ENCODE results near the gene FSD1.
"Not testable (repeated sequence)": the region's sequence is repeated elsewhere in the genome, so short reads cannot be mapped to it uniquely, and the experiment has no call there.

Gene FSD1

GRCh38 chr19:4304538-4305256 lies at the start of gene FSD1:
TSS of gene FSD1 (plus strand) at chr19:4304598. CDS start at chr19:4304747, 149 bp downstream.
- DNase-seq, result no peak

GRCh38 chr19:4256563-4256962 lies 47.8 kb upstream of the FSD1 start:
- DNase-seq, result no peak

- DNase-seq, result no peak
Measured at GRCh38 chr19:4257025-4257424, 47.4 kb upstream of the FSD1 start.

DNA sequence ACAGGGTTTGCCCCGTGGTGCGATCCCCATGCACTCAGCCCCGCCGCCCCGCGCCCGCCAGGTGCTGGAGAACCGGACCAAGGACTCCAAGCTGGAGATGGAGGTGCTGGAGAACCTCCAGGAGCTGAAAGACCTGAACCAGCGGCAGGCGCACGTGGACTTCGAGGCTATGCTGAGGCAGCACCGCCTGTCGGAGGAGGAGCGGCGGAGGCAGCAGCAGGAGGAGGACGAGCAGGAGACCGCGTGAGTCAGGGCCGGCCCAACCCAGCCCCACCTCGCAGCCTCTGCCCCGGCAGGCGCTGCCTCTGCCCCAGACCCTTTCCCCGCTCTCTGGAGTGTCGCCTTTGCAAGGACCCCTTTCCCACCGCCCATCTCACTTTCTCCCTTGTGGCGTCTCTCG lies 46.2 kb upstream of the FSD1 start:
- DNase-seq, result no peak

- DNase-seq, result no peak
Measured at GRCh38 chr19:4260613-4261191, 43.7 kb upstream of the FSD1 start.

- DNase-seq, result no peak
Measured at GRCh38 chr19:4264812-4265211, 39.6 kb upstream of the FSD1 start.

- no peak for DNase-seq
Measured at GRCh38 chr19:4266253-4267000, 38.0 kb upstream of the FSD1 start.

- no peak for DNase-seq
Measured at GRCh38 chr19:4267101-4267900, 37.1 kb upstream of the FSD1 start.

DNA sequence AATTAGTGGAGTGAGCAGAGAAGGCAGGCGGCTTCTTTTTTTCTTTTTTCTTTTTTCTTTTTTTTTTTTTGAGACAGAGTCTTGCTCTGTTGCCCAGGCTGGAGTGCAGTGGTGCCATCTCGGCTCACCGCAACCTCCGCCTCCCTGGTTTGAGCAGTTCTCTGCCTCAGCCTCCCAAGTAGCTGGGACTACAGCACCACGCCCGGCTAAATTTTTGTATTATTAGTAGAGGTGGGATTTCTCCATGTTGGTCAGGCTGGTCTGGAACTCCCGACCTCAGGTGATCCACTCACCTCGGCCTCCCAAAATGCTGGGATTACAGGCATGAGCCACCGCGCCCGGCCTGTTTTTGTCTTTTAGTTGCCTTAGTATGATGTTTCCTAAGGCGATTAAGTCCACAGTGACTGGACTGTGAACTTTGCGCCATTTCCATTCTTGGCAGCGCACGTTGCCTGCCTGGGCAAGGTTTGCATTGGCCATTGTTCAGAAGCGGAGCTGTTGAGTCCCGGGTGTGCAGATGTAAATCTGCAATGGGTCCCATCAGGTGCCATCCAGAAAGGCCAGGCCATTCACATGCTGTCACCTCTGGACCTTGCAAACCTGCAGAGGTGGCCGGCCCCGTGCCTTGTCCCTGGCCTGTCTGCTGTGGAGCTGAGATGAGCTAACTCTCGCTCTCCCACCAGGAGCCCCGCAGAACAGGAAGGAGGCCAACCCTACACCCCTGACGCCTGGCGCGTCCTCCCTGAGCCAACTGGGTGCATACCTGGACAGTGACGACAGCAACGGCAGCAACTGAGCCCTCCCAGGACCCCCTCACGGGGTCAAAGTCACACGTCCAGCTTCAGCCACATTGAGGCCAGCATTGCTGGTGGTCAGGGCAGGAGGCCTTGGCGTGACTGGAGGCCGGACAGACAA lies 36.2 kb upstream of the FSD1 start:
- DNase-seq, result no peak

DNA sequence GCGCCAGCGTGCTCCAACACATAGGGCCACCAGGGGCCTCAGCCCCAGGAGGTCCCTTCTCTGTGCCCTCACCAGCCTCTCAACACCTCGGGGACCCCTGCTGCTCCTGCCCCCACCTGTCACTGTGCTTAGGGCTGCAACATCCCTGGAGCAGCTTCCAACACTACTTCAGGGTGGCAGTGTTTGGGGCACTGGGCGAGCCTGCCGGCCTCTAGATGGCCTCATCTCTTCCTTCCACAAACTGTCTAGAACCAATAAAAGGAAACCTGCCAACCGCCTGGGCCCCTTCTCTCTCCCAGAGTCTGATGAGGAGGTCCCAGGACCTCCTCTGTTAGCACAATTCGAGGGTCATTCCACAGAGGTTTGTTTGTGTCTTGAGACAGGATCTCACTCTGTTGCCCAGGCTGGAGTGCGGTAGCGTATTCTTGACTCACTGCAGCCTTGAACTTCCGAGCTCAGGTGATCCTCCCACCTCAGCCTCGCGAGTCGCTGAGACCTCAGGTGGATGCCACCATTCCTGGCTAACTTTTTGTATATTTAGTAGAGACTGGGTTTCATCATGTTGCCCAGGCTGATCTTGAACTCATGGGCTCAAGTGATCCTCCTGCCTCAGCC lies 35.5 kb upstream of the FSD1 start:
- DNase-seq, result no peak

DNA sequence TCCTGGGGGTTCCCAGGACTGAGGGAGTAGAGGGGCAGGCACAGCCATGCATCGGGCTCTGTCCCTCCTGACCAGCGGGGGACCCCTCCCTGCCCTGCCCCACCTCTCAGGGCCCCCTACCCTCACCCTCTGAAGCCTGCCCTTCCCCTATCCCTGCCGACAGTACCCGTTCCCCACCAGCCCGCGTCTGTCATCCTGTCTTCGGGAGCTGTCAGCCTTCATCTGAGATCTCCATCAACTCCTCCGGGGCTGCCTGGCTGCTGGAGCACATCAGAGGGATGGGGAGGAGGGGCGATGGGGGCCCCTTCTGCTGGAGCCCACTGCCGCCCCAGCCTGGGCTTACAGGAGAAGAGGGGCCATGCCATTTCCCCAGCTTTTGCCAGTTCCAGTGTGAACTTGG lies 31.5 kb upstream of the FSD1 start:
- DNase-seq, result no peak

DNA sequence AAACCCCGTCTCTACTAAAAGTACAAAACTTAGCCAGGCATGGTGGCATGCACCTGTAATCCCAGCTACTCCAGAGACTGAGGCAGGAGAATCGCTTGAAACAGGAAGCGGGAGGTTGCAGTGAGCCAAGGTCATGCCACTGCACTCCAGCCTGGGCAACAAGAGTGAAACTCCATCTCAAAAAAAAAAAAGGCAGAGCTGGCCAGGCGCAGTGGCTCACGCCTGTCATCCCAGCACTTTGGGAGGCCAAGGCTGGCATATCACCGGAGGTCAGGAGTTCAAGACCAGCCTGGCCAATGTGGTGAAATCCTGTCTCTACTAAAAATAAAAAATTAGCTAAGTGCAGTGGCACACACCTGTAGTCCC lies 30.1 kb upstream of the FSD1 start:
- DNase-seq, result not testable (repeated sequence)

DNA sequence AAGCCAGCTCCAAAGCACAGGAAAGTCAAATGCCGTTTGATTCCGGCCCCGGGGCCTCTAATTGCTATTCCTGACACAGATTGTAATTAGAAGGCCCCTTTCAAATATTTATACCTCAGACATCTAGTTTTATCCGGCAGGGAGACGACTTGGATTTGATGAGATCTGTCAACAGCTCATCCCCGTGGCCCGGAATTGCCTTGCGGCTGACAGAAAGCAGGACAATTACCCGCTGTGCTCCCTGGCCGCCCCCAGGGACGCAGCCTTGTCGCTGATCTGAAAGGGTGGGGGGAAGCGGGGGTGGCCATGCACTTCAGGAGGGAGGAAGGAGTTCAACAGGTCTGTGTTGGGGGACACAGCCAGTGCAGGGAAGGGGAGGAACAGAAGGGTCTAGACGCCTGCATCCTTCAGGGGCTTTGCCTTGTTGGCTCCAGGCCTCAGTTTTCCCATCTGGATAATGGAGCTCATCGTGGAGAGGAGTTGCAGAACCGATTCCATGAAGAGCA lies 27.2 kb upstream of the FSD1 start:
- no peak for DNase-seq

- DNase-seq, result no peak
Measured at GRCh38 chr19:4278010-4278409, 26.4 kb upstream of the FSD1 start.

DNA sequence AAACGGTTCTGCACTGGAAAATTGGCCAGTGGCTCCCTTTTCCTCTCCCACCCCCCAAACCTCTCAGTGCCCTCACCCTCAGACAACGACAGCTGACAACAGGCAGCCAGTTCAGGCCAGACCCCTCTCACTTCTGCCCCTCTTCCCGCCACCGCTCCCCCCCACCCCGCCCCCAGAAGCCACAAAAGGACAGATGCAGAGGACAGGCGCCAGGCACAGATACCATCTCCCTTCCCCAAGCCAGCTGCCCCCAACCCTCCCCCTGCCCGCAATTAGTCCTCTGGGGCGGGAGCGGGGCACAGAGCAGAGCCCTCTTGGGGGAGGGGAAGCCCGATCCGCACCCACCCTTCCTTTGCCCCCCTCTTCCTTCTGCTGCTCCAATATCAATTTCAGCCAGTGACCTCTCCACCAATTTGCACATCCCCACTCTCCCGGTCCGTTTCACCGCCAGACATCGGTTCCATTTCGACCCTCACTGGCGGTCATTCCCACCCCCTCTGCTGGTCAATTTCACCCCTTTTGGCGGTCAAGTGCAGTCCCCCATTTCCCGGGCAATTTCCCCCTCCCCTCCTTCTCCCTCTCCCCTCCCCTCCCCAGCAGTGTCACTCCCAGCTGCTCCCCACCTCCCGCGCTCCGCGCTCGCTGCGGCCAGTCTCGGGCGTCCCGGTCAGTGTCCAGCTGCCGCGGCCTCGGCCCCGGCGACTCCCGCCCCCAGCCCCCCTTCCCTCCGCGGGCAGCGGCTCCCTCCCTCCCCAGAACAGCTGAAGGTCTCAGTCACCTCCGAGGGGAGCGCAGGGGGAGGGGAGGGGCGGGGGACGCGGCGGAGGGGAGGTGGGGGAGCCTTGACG lies 25.8 kb upstream of the FSD1 start, which contains the start of gene SHD:
TSS of gene SHD (plus strand) at position 848 of the 848 bp plus-strand sequence. CDS start 798 bp downstream, outside the sequence.
- no peak for DNase-seq

DNA sequence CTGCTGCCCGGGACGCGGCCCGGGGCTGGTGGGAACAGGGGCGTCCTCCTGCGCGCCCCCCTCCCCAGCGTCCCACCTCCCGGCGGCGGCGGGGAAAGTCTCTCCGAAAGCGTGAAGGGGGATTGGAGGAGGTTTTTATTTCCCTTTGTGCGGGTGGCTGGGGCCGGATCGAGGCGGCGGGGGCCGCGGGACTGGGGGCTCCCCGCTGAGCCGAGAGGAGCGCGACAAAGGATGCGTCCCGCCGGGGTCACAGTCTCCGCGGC lies 25.2 kb upstream of the FSD1 start:
- DNase-seq, result no peak

DNA sequence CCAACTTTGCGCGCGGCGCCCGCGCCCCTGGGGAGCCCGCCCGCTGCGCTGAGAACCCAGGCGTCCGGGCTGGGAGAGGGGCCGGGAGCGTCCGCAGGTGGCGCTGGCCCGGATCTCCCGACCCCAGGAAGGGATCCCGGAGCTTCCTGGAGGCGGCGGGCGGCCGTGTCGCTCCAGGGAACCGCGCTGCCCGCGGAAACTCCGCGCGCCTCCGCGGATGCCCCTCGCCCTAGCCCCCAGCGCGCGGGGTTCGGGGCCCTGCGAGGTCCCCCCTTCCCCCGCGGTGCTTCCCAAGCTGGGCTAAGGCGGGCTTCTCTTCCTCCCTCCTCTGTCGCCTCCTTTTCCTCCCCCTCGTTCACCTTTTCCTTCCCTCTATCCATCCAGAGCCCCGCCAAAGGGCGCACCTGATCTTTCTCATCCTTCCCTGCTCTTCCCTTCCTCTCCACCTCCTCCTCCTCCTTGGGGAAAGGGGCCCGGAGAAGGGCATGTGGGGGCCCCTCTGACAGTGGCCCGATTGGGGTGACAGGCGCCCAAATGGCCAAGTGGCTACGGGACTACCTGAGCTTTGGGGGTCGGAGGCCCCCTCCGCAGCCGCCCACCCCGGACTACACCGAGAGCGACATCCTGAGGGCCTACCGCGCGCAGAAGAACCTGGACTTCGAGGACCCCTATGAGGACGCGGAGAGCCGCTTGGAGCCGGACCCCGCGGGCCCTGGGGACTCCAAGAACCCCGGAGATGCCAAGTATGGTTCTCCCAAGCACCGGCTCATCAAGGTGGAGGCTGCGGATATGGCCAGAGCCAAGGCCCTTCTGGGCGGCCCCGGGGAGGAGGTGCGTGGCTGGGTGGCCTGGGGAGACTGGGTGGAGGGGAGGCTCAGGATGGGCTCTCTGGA lies 24.6 kb upstream of the FSD1 start:
- no peak for DNase-seq

DNA sequence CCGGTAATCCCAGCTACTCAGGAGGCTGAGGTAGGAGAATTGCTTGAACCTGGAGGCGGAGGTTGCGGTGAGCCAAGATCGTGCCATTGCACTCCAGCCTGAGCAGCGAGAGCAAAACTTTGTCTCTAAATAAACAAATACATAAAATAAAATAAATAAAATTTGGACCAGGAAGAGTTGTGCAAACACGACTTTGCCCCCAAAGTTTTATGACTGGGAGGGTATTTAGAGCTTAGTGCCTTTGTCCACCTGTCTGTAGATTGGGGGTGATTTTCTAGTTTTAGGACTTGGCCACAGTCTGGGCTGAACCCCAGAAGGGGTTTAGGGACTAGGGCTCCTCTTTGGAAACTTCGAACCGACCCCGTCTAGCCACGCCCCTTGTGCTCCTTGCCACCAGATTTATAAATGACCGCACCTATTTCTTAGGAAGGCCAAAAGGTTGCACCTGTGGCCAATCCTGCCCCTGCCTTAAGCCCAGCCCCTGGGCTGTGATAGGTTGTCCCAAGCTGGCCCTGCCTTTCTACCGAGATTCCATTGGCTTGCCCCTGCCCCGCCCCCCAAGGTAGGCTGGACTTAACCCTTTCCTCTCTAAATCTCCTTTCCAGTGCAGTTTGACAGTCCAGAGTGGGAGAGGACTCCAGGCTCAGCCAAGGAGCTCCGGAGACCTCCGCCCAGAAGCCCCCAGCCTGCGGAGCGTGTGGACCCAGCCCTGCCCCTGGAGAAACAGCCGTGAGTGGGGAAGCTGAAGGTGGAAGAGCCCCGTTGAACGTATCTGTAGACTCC lies 20.0 kb upstream of the FSD1 start:
- DNase-seq, result no peak

- no peak for DNase-seq
Measured at GRCh38 chr19:4284974-4285373, 19.4 kb upstream of the FSD1 start.

All from cerebellar nuclear complex (tissue), 1 donor.